Right ventricle myocardium inferior (tissue), 1 donor: ENCODE results near the gene MIEF1. TPM values are rescaled to one million over a fixed set of nuclear protein-coding genes. Genes with fewer than 3 reads are reported as not detected.

Experiments used
- ATAC-seq: fragments of 200-7000 bp; cut with Tn5 transposase; one replicate; pipeline ENCODE4 v1.9.1; 2020; ENCODE audit warnings: mild to moderate bottlenecking, moderate library complexity
- DNase-seq: peaks from one replicate; pipeline ENCODE4 v3.0.0; 2021; ENCODE audit errors: missing footprints
- intact Hi-C: fragments of 100-400 bp; cut with DNase I; formaldehyde crosslinking; loops from one replicate; pipeline ENCODE4 v1.11.0; 2022
- total RNA-seq: library from RNA; stranded (reverse); fragmentation: NEBNext Ultra II Directional; extraction: Animal tissue kit (Norgen Biotek cat#: 25700); gene quantifications from one replicate; pipeline ENCODE4 v1.2.1, GENCODE V29; 2021
- donor health status: DM: no; HTN: yes; CAD: no; lungs with severe emphysema.

The MIEF1 gene
- total RNA-seq, 1 donor from 2014 or later = 17.3 TPM

GRCh38 chr22:39469681-39470450 lies 32.2 kb upstream of the MIEF1 start:
- DNase-seq (no peak), ATAC-seq (no peak)
- intact Hi-C loops = no loop called here

GRCh38 chr22:39470451-39471291 lies 31.4 kb upstream of the MIEF1 start:
- intact Hi-C loops = no loop called here
- DNase-seq (no peak), ATAC-seq (no peak)

GRCh38 chr22:39471381-39472141 lies 30.5 kb upstream of the MIEF1 start:
- DNase-seq (no peak), ATAC-seq (peak; percentile 43)

GRCh38 chr22:39472570-39473556 lies 29.2 kb upstream of the MIEF1 start:
- intact Hi-C loops = no loop called here
- ATAC-seq (no peak), DNase-seq (no peak)

More at GRCh38 chr22:39471381-39472141, 30.5 kb upstream of the MIEF1 start:
- intact Hi-C loops = no loop called here

GRCh38 chr22:39473851-39474250 lies 28.2 kb upstream of the MIEF1 start:
- DNase-seq (no peak), ATAC-seq (no peak)
- intact Hi-C loops = no loop called here

GRCh38 chr22:39474351-39475111 lies 27.6 kb upstream of the MIEF1 start:
- intact Hi-C loops = no loop called here

GRCh38 chr22:39475337-39475736 lies 26.8 kb upstream of the MIEF1 start:
- intact Hi-C loops = no loop called here
- ATAC-seq (no peak), DNase-seq (no peak)

More at GRCh38 chr22:39474351-39475111, 27.6 kb upstream of the MIEF1 start:
- DNase-seq (no peak), ATAC-seq (no peak)

- intact Hi-C loops = no loop called here
- DNase-seq (no peak), ATAC-seq (no peak)
Observed at GRCh38 chr22:39475902-39476301, 26.2 kb upstream of the MIEF1 start.

- intact Hi-C loops = no loop called here
- DNase-seq = no peak
- ATAC-seq = no peak
Observed at GRCh38 chr22:39476664-39477063, 25.4 kb upstream of the MIEF1 start.

GRCh38 chr22:39477542-39477941 lies 24.5 kb upstream of the MIEF1 start:
- intact Hi-C loops = no loop called here
- no peak for ATAC-seq

GRCh38 chr22:39478441-39478850 lies 23.6 kb upstream of the MIEF1 start:
- ATAC-seq (peak; percentile 46), DNase-seq (peak; percentile 31)
- intact Hi-C loops = no loop called here

More at GRCh38 chr22:39477542-39477941, 24.5 kb upstream of the MIEF1 start:
- DNase-seq = no peak

GRCh38 chr22:39479254-39479653 lies 22.8 kb upstream of the MIEF1 start:
- intact Hi-C loops = no loop called here
- ATAC-seq = no peak
- peak; percentile 44 for DNase-seq

- ATAC-seq = no peak
Observed at GRCh38 chr22:39480557-39480956, 21.5 kb upstream of the MIEF1 start.

GRCh38 chr22:39481054-39481453 lies 21.0 kb upstream of the MIEF1 start:
- intact Hi-C loops = no loop called here
- no peak for ATAC-seq

More at GRCh38 chr22:39480557-39480956, 21.5 kb upstream of the MIEF1 start:
- peak; percentile 17 for DNase-seq
- intact Hi-C loops = no loop called here

GRCh38 chr22:39481595-39481994 lies 20.5 kb upstream of the MIEF1 start:
- DNase-seq (no peak), ATAC-seq (no peak)
- intact Hi-C loops = no loop called here

More at GRCh38 chr22:39481054-39481453, 21.0 kb upstream of the MIEF1 start:
- peak; percentile 55 for DNase-seq

- intact Hi-C loops = no loop called here
- no peak for ATAC-seq
- peak; percentile 55 for DNase-seq
Observed at GRCh38 chr22:39482768-39483167, 19.3 kb upstream of the MIEF1 start.
